K562 (cell line): ENCODE results near the gene ZNF441. TPM values are rescaled to one million over a fixed set of nuclear protein-coding genes. Genes with fewer than 3 reads are reported as not detected.

Experiments used
- ARID1B ChIP-seq: fragments of 450-650 bp; IDR thresholded peaks from 2 replicates; pipeline ENCODE4 v1.6.1; 2016; ENCODE audit warnings: antibody characterized with exemption, mild to moderate bottlenecking, inconsistent platforms
- ARID3A ChIP-seq: IDR thresholded peaks from 2 replicates; pipeline ENCODE4 v1.6.1; 2012; ENCODE audit warnings: low read depth, low read length, improper control_type of control experiment, borderline replicate concordance
- BDP1 ChIP-seq: IDR thresholded peaks from 3 replicates; pipeline ENCODE4 v1.6.1; 2011; ENCODE audit not compliant: insufficient read length, insufficient read depth
- FIP1L1 ChIP-seq: fragments of 200-400 bp; formaldehyde crosslinking; IDR thresholded peaks from 2 replicates; pipeline ENCODE4 v1.6.1; 2018; ENCODE audit warnings: mild to moderate bottlenecking, low read depth, low read length; ENCODE audit not compliant: poor library complexity, severe bottlenecking
- MBD1 ChIP-seq: fragments of 250-450 bp; sonication (Bioruptor Pico); IDR thresholded peaks from 2 replicates; pipeline ENCODE4 v1.8.0; 2022; ENCODE audit warnings: inconsistent platforms
- MBD2 ChIP-seq: sonication (generic); IDR thresholded peaks from 2 replicates; pipeline ENCODE4 v1.6.1; 2016; ENCODE audit warnings: low read depth, borderline replicate concordance
- MTA3 ChIP-seq: fragments of 450-650 bp; formaldehyde crosslinking; IDR thresholded peaks from 2 replicates; pipeline ENCODE4 v1.6.1; 2017; ENCODE audit warnings: mild to moderate bottlenecking, borderline replicate concordance
- NFYB ChIP-seq: IDR thresholded peaks from 2 replicates; pipeline ENCODE4 v1.6.1; 2011; ENCODE audit warnings: mild to moderate bottlenecking, moderate library complexity; ENCODE audit not compliant: insufficient read length; ENCODE audit errors: extremely low read depth
- REST ChIP-seq, 2 experiments: fragments of 450-650 bp; formaldehyde crosslinking in 1 of 2; IDR thresholded peaks; 2 replicates each; pipeline versions ENCODE4 v1.4.0 to v1.6.1; 2014 to 2020; ENCODE audit warnings: mild to moderate bottlenecking in 2 of 2, borderline replicate concordance in 1 of 2, low read depth in 1 of 2
- SAFB2 ChIP-seq: fragments of 200-400 bp; formaldehyde crosslinking; IDR thresholded peaks from 2 replicates; pipeline ENCODE4 v1.6.1; 2018; ENCODE audit warnings: borderline replicate concordance, low read length, low read depth, moderate library complexity; ENCODE audit not compliant: severe bottlenecking
- SREBF1 ChIP-seq: fragments of 150-350 bp; IDR thresholded peaks from 2 replicates; pipeline ENCODE4 v1.6.1; 2014; ENCODE audit warnings: antibody characterized with exemption, low read depth, low read length, borderline replicate concordance
- ZC3H8 ChIP-seq: fragments of 450-650 bp; IDR thresholded peaks from 2 replicates; pipeline ENCODE4 v1.6.1; 2017
- ZNF174 ChIP-seq: fragments of 250-450 bp; sonication (Bioruptor Pico); IDR thresholded peaks from 2 replicates; pipeline ENCODE4 v1.4.0; 2020; ENCODE audit warnings: mild to moderate bottlenecking
- ZNF263 ChIP-seq: sonication (generic); formaldehyde crosslinking; IDR thresholded peaks from 2 replicates; pipeline ENCODE4 v1.8.0; 2022; ENCODE audit warnings: mild to moderate bottlenecking, missing genetic modification reagents, borderline replicate concordance
- polyA plus RNA-seq, 8 experiments: library from polyadenylated mRNA; depleted of rRNA in 4 of 8; stranded (reverse) in 5 of 8; unstranded in 3 of 8; fragments of >200 nt; fragmentation: Nextera tagmentation in 2 of 8; fragmentation: Illumina TruSeq in 1 of 8; extraction: Ambion mirVana in 2 of 8; extraction: Trizol in 1 of 8; gene quantifications; 2 replicates each; pipeline versions ENCODE4 v1.2.1 to v1.2.3, GENCODE V29; 2011 to 2014; ENCODE audit warnings: inconsistent platforms in 1 of 8, missing spikeins in 1 of 8
- total RNA-seq, 7 experiments: library from RNA; depleted of rRNA in 6 of 7; stranded (reverse); fragments of >200 nt in 6 of 7; fragmentation: Illumina TruSeq in 2 of 7; extraction: Trizol in 2 of 7; gene quantifications; 2 replicates each; pipeline versions ENCODE4 v1.2.1 to v1.2.3, GENCODE V29; 2011 to 2021; ENCODE audit warnings: low replicate concordance in 1 of 7

The ZNF441 gene
- total and polyA plus RNA-seq, 9 of the 15 experiments (the other 6 are each of a cell fraction or from before 2014, with no cell fraction given): 1.9 to 14.0 (median 7.8) TPM

DNA sequence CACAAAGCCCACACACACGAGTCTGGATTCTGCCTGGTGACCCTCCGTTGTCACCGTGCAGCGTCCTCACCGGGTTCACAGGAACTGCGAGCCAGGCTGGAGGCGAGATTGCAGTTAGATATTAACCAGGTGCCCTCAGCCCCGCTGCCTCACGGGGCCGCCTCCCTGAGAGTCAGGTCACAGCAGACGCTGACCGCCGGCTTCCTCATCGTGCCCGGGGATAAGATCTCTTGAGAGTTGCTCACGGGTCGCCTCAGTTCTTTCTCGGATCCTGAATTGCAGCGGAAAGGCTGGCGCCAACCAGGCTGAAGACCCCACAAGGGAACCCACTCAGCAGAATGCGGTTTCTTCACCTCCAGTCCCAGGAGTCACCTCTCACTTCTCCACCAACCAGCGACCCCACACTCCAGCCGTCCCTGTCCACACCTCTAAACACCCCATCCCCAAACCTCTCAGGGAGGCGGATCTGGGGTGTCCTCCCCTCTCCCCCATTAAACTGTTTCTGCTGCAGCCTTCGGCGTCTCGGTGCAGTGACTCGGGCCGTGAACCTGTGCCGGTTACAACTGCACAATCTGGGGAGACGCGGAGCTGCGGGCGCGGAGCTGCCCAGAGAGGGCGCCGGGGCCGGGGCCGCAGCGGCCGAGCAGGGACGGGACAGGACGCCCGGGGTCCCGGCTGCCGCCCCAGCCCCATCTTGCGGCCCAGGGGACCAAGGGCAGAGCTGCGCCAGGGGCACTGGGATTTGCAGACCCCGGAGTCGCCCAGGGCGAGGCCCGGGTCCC, 28.6 kb upstream of the ZNF441 start (continued):
- TF ChIP-seq FIP1L1 (peak; percentile 67), ARID3A (no peak), NFYB (no peak), SAFB2 (no peak), ZC3H8 (0 out of 2 replicates have a peak, but pooled peaks have one; percentile 43), ZNF263 (CRISPR knock-in tag) (no peak), MBD1 (no peak), REST (IDR thresholded peaks at IDR 0.05; ENCODE audit: borderline replicate concordance) (peak; percentile 38; the same call in 1 of the 2 replicates), REST (CRISPR knock-in tag; IDR thresholded peaks at IDR 0.05; ENCODE audit: low read depth) (no peak), BDP1 (no peak), ARID1B (peak; percentile 20; the same call in 1 of the 2 replicates), ZNF174 (CRISPR knock-in tag) (no peak), SREBF1 (no peak), MTA3 (0 out of 2 replicates have a peak, but pooled peaks have one; percentile 22), MBD2 (no peak)
